Activated CD8-positive, alpha-beta memory T cell treated with anti-CD3 and anti-CD28 coated beads for 48 hours (primary cell): Measurements from ENCODE around the gene CITED4.

Experiments
- DNase-seq, 3 experiments: peaks; one replicate each; pipeline ENCODE4 v3.0.0-alpha.2; 2020; ENCODE audit warnings: low read depth in 2 of 3, low spot score in 2 of 3

Gene CITED4

GRCh38 chr1:40853885-40854170 is 8.3 kb downstream of the CITED4 start:
- no peak for DNase-seq

GRCh38 chr1:40853113-40853884 is 8.9 kb downstream of the CITED4 start:
- no peak for DNase-seq

GRCh38 chr1:40851643-40852042 is 10.5 kb downstream of the CITED4 start:
- DNase-seq = no peak

GRCh38 chr1:40849801-40850592 is 12.2 kb downstream of the CITED4 start:
- peak; percentile 36 to 76 (median 51) for DNase-seq

GRCh38 chr1:40848530-40849189 is 13.5 kb downstream of the CITED4 start:
- no peak for DNase-seq

GRCh38 chr1:40847023-40847745 is 15.0 kb downstream of the CITED4 start:
- DNase-seq = no peak

- DNase-seq = no peak
These were observed 16.3 kb downstream of the CITED4 start for GRCh38 chr1:40845895-40846294.

GRCh38 chr1:40844887-40845878 is 17.0 kb downstream of the CITED4 start:
- DNase-seq = no peak

GRCh38 chr1:40844079-40844478 is 18.1 kb downstream of the CITED4 start:
- no peak for DNase-seq

GRCh38 chr1:40842691-40843090 is 19.5 kb downstream of the CITED4 start:
- DNase-seq = no peak

- DNase-seq = no peak
These were observed 20.0 kb downstream of the CITED4 start for GRCh38 chr1:40842207-40842606.

GRCh38 chr1:40841602-40842001 is 20.6 kb downstream of the CITED4 start:
- DNase-seq = no peak

- DNase-seq = no peak
These were observed 21.4 kb downstream of the CITED4 start for GRCh38 chr1:40840526-40841323.

GRCh38 chr1:40839943-40840335 is 22.2 kb downstream of the CITED4 start:
- no peak for DNase-seq

GRCh38 chr1:40838980-40839942 is 22.9 kb downstream of the CITED4 start:
- DNase-seq = no peak

GRCh38 chr1:40838045-40838979 is 23.9 kb downstream of the CITED4 start:
- DNase-seq = no peak

GRCh38 chr1:40837601-40838000 is 24.6 kb downstream of the CITED4 start:
- DNase-seq = no peak
